Neural cell (in vitro differentiated cells): Measurements from ENCODE around the gene PADI4.

Experiments used
- EP300 ChIP-seq: fragments of 450-650 bp; conservative IDR thresholded peaks from 2 replicates; pipeline ENCODE4 v1.6.1; 2014; ENCODE audit warnings: antibody characterized with exemption, mild to moderate bottlenecking, moderate library complexity; ENCODE audit not compliant: poor library complexity, severe bottlenecking
- EZH2 ChIP-seq: fragments of 200-600, 300-800 bp; shearing (Covaris generic), sonication (generic); IDR thresholded peaks from 2 replicates; pipeline ENCODE4 v1.6.1; 2014; ENCODE audit warnings: antibody characterized with exemption, low read length, borderline replicate concordance, mild to moderate bottlenecking; ENCODE audit not compliant: insufficient read depth, poor library complexity, severe bottlenecking
- POLR2AphosphoS5 ChIP-seq: IDR thresholded peaks from 2 replicates; pipeline ENCODE4 v1.6.1; 2012
- SMC3 ChIP-seq: fragments of 450-650 bp; conservative IDR thresholded peaks from 2 replicates; pipeline ENCODE4 v1.6.1; 2014; ENCODE audit warnings: antibody characterized with exemption, mild to moderate bottlenecking, moderate library complexity; ENCODE audit not compliant: poor library complexity
- TAF1 ChIP-seq: IDR thresholded peaks from 2 replicates; pipeline ENCODE4 v1.6.1; 2012; ENCODE audit warnings: low read depth
- TF ChIP-seq, protein P1 (sequence below): fragments of 450-650 bp; IDR thresholded peaks from 2 replicates; pipeline ENCODE4 v1.5.1; 2014; ENCODE audit warnings: antibody characterized with exemption, mild to moderate bottlenecking, moderate library complexity; ENCODE audit not compliant: poor library complexity, severe bottlenecking

DNA sequence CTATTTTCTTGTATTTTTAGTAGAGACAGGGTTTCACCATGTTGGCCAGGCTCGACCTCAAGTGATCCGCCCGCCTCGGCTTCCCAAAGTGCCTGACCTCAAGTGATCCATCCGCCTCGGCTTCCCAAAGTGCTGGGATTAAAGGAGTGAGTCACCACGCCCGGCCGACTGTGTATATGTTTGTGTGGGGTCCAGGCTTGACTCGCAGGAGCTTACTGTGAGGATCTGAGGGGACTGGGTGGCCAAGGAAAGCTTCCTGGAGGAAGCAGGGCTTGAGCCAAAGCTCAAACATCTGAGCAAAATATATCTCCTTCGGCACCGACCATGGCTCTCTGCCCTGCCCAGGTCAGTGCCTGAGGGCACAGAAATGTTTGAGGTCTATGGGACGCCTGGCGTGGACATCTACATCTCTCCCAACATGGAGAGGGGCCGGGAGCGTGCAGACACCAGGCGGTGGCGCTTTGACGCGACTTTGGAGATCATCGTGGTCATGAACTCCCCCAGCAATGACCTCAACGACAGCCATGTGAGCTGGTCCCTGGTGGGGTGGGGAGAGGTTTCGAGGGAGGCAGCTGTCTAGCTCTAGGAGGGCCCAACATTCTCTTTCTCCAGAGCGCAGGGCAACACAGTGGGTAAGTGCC lies 48.6 kb upstream of the PADI4 start:
- TF ChIP-seq, protein P1, sequence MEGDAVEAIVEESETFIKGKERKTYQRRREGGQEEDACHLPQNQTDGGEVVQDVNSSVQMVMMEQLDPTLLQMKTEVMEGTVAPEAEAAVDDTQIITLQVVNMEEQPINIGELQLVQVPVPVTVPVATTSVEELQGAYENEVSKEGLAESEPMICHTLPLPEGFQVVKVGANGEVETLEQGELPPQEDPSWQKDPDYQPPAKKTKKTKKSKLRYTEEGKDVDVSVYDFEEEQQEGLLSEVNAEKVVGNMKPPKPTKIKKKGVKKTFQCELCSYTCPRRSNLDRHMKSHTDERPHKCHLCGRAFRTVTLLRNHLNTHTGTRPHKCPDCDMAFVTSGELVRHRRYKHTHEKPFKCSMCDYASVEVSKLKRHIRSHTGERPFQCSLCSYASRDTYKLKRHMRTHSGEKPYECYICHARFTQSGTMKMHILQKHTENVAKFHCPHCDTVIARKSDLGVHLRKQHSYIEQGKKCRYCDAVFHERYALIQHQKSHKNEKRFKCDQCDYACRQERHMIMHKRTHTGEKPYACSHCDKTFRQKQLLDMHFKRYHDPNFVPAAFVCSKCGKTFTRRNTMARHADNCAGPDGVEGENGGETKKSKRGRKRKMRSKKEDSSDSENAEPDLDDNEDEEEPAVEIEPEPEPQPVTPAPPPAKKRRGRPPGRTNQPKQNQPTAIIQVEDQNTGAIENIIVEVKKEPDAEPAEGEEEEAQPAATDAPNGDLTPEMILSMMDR = no peak
- TF ChIP-seq TAF1 = no peak
- TF ChIP-seq EP300 = no peak
- no peak for TF ChIP-seq POLR2AphosphoS5
- no peak for TF ChIP-seq EZH2
- TF ChIP-seq SMC3 = no peak
